H9 (cell line): ENCODE results near the gene ITSN1. TPM values are rescaled to one million over a fixed set of nuclear protein-coding genes. Genes with fewer than 3 reads are reported as not detected.

ENCODE experiments used
- DNase-seq: peaks from one replicate; pipeline ENCODE4 v3.0.0-alpha.2; 2017
- H2AFZ ChIP-seq: one replicate; pipeline ENCODE4 v1.6.1; 2013; ENCODE audit warnings: mild to moderate bottlenecking, low read length, control low read depth, moderate library complexity
- H2AK5ac ChIP-seq: 2 replicates; pipeline ENCODE4 v1.6.1; 2013; ENCODE audit warnings: low read length, control low read depth, mixed read lengths; ENCODE audit not compliant: insufficient read length
- H2BK120ac ChIP-seq: one replicate; pipeline ENCODE4 v1.6.1; 2013; ENCODE audit warnings: low read depth, mild to moderate bottlenecking, low read length, control low read depth, inconsistent platforms; ENCODE audit not compliant: poor library complexity, severe bottlenecking
- H2BK12ac ChIP-seq: 2 replicates; pipeline ENCODE4 v1.6.1; 2013; ENCODE audit warnings: low read length, control low read depth, mixed read lengths, low read depth; ENCODE audit not compliant: insufficient read length
- H2BK15ac ChIP-seq: 2 replicates; pipeline ENCODE4 v1.6.1; 2013; ENCODE audit warnings: low read depth, low read length, control low read depth
- H2BK20ac ChIP-seq: one replicate; pipeline ENCODE4 v1.6.1; 2013; ENCODE audit warnings: low read depth, mild to moderate bottlenecking, low read length, control low read depth, inconsistent platforms; ENCODE audit not compliant: poor library complexity, severe bottlenecking
- H2BK5ac ChIP-seq: 2 replicates; pipeline ENCODE4 v1.6.1; 2013; ENCODE audit warnings: low read length, control low read depth, mixed read lengths; ENCODE audit not compliant: insufficient read length
- H3K14ac ChIP-seq: 2 replicates; pipeline ENCODE4 v1.6.1; 2013; ENCODE audit warnings: low read length, control low read depth; ENCODE audit not compliant: insufficient read depth
- H3K18ac ChIP-seq: 2 replicates; pipeline ENCODE4 v1.6.1; 2013; ENCODE audit warnings: low read depth, mild to moderate bottlenecking, mixed read lengths, low read length, control low read depth; ENCODE audit not compliant: insufficient read length
- H3K23ac ChIP-seq: 2 replicates; pipeline ENCODE4 v1.6.1; 2013; ENCODE audit warnings: low read length, control low read depth, mixed read lengths, low read depth; ENCODE audit not compliant: insufficient read length
- H3K23me2 ChIP-seq: 2 replicates; pipeline ENCODE4 v1.6.1; 2013; ENCODE audit warnings: low read depth, mild to moderate bottlenecking, mixed read lengths, low read length, control low read depth; ENCODE audit not compliant: insufficient read length, poor library complexity, severe bottlenecking
- H3K27ac ChIP-seq: 2 replicates; pipeline ENCODE4 v1.5.1; 2013; ENCODE audit warnings: low read length, control low read depth, mixed read lengths, low read depth; ENCODE audit not compliant: insufficient read length
- H3K27me3 ChIP-seq: 2 replicates; pipeline ENCODE4 v1.6.1; 2013; ENCODE audit warnings: low read length, control low read depth, inconsistent platforms; ENCODE audit not compliant: insufficient read depth
- H3K4ac ChIP-seq: 2 replicates; pipeline ENCODE4 v1.6.1; 2013; ENCODE audit warnings: low read depth, mild to moderate bottlenecking, control low read depth, inconsistent platforms, low read length, moderate library complexity
- H3K4me1 ChIP-seq: 2 replicates; pipeline ENCODE4 v1.6.1; 2013; ENCODE audit warnings: low read length, control low read depth, inconsistent platforms; ENCODE audit not compliant: insufficient read depth
- H3K4me2 ChIP-seq: 2 replicates; pipeline ENCODE4 v1.6.1; 2013; ENCODE audit warnings: low read length, control low read depth, mixed read lengths; ENCODE audit not compliant: insufficient read length, insufficient read depth
- H3K56ac ChIP-seq: 2 replicates; pipeline ENCODE4 v1.6.1; 2013; ENCODE audit warnings: low read depth, mild to moderate bottlenecking, mixed read lengths, low read length, control low read depth; ENCODE audit not compliant: insufficient read length
- H3K79me1 ChIP-seq: 2 replicates; pipeline ENCODE4 v1.6.1; 2013; ENCODE audit warnings: low read depth, mild to moderate bottlenecking, moderate library complexity, low read length, control low read depth, inconsistent platforms; ENCODE audit not compliant: insufficient read depth, poor library complexity, severe bottlenecking
- H3K79me2 ChIP-seq: 2 replicates; pipeline ENCODE4 v1.6.1; 2013; ENCODE audit warnings: low read length, control low read depth, inconsistent platforms; ENCODE audit not compliant: insufficient read depth
- H3K9ac ChIP-seq: 2 replicates; pipeline ENCODE4 v1.6.1; 2013; ENCODE audit warnings: low read length, control low read depth, mixed read lengths; ENCODE audit not compliant: insufficient read length; ENCODE audit errors: extremely low read depth
- H3K9me3 ChIP-seq: one replicate; pipeline ENCODE4 v1.6.1; 2013; ENCODE audit warnings: low read depth, low read length, inconsistent platforms; ENCODE audit not compliant: control insufficient read depth
- H3T11ph ChIP-seq: one replicate; pipeline ENCODE4 v1.6.1; 2013; ENCODE audit warnings: mild to moderate bottlenecking, low read length, control low read depth, inconsistent platforms
- H4K20me1 ChIP-seq: one replicate; pipeline ENCODE4 v1.6.1; 2013; ENCODE audit not compliant: control insufficient read depth, insufficient read length, insufficient read depth
- H4K5ac ChIP-seq: 2 replicates; pipeline ENCODE4 v1.6.1; 2013; ENCODE audit warnings: low read depth, mild to moderate bottlenecking, mixed read lengths, low read length, control low read depth; ENCODE audit not compliant: insufficient read length
- H4K8ac ChIP-seq: replicated peaks from 2 replicates; pipeline ENCODE4 v1.6.1; 2013; ENCODE audit warnings: low read length, control low read depth, mixed read lengths, low read depth; ENCODE audit not compliant: insufficient read length
- H4K91ac ChIP-seq: 2 replicates; pipeline ENCODE4 v1.6.1; 2013; ENCODE audit warnings: low read depth, mild to moderate bottlenecking, moderate library complexity, mixed read lengths, low read length, control low read depth; ENCODE audit not compliant: insufficient read length
- H3K27ac Mint-ChIP-seq, 3 experiments: 2 replicates in 2 of 3; 3 replicates in 1 of 3; pipeline ENCODE4 v1.8.0; 2020 to 2021; ENCODE audit warnings: mixed read lengths in 3 of 3, mild to moderate bottlenecking in 1 of 3, moderate library complexity in 1 of 3
- H3K27me3 Mint-ChIP-seq: 2 replicates; pipeline ENCODE4 v1.8.0; 2021; ENCODE audit warnings: low read depth, mild to moderate bottlenecking, moderate library complexity, mixed read lengths
- H3K36me3 Mint-ChIP-seq, 3 experiments: 2 replicates in 2 of 3; 3 replicates in 1 of 3; pipeline ENCODE4 v1.8.0; 2020 to 2021; ENCODE audit warnings: low read depth in 3 of 3, mixed read lengths in 3 of 3; ENCODE audit not compliant: insufficient read depth in 1 of 3
- H3K4me1 Mint-ChIP-seq, 2 experiments: 2 replicates each; pipeline ENCODE4 v1.8.0; 2020; ENCODE audit warnings: mixed read lengths in 2 of 2
- H3K4me3 Mint-ChIP-seq, 2 experiments: 2 replicates in 1 of 2; 3 replicates in 1 of 2; pipeline ENCODE4 v1.8.0; 2020 to 2021; ENCODE audit warnings: mild to moderate bottlenecking in 2 of 2, mixed read lengths in 2 of 2, moderate library complexity in 1 of 2
- H3K9me3 Mint-ChIP-seq, 2 experiments: 2 replicates in 1 of 2; 3 replicates in 1 of 2; pipeline ENCODE4 v1.8.0; 2020; ENCODE audit warnings: mild to moderate bottlenecking in 2 of 2, mixed read lengths in 2 of 2, moderate library complexity in 1 of 2
- WGBS: extraction: QIAGEN DNeasy Blood & Tissue Kit; methylation state at CpG from one replicate; pipeline ENCODE4 v1.1.7; 2013; ENCODE audit warnings: missing lambda C conversion rate, low lambda C conversion rate, mixed read lengths; ENCODE audit not compliant: insufficient read length; ENCODE audit errors: extremely low coverage; 5-methylcytosine and 5-hydroxymethylcytosine counted together
- total RNA-seq: library from RNA; stranded (reverse); gene quantifications from 2 replicates; pipeline ENCODE4 v1.2.1, GENCODE V29; 2021
- TF ChIP-seq, protein P1 (sequence below): fragments of 200-600 bp; sonication (generic); conservative IDR thresholded peaks from 3 replicates; pipeline ENCODE4 v1.8.0; 2021; ENCODE audit warnings: antibody characterized with exemption, mild to moderate bottlenecking

The ITSN1 gene
- total RNA-seq, 1 experiment from 2014 or later = 94.2 TPM

- H3K27me3 Mint-ChIP-seq = no peaks in the 10 kb centered on the region
- H3K4me2 ChIP-seq = peak overlapping the region; percentile 23
- TF ChIP-seq, protein P1, sequence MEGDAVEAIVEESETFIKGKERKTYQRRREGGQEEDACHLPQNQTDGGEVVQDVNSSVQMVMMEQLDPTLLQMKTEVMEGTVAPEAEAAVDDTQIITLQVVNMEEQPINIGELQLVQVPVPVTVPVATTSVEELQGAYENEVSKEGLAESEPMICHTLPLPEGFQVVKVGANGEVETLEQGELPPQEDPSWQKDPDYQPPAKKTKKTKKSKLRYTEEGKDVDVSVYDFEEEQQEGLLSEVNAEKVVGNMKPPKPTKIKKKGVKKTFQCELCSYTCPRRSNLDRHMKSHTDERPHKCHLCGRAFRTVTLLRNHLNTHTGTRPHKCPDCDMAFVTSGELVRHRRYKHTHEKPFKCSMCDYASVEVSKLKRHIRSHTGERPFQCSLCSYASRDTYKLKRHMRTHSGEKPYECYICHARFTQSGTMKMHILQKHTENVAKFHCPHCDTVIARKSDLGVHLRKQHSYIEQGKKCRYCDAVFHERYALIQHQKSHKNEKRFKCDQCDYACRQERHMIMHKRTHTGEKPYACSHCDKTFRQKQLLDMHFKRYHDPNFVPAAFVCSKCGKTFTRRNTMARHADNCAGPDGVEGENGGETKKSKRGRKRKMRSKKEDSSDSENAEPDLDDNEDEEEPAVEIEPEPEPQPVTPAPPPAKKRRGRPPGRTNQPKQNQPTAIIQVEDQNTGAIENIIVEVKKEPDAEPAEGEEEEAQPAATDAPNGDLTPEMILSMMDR = no peak
- no peak overlapping the region for H2AK5ac ChIP-seq
- H3K79me2 ChIP-seq = peaks cover 24% of the 10 kb centered on the region; the same call in 1 of the 2 replicates
- peak overlapping the region in 1 of 2 experiments; percentile 68; a peak in 3 of 5 replicates for H3K4me3 Mint-ChIP-seq
- no peaks in the 10 kb centered on the region for H3K79me1 ChIP-seq
- no peak overlapping the region for H2BK15ac ChIP-seq
- no peak overlapping the region for H2BK20ac ChIP-seq
- H3K27ac ChIP-seq = no peak overlapping the region
- no peak overlapping the region for H3K23ac ChIP-seq
- no peak overlapping the region for H3K4ac ChIP-seq
- no peak overlapping the region for H2BK12ac ChIP-seq
- H3K27me3 ChIP-seq = no peaks in the 10 kb centered on the region; the same call in 1 of the 2 replicates
- no peak overlapping the region for H4K5ac ChIP-seq
- peak overlapping the region; percentile 24 to 67 (median 41); a peak in 4 of 7 replicates for H3K27ac Mint-ChIP-seq
- no peak overlapping the region for H4K8ac ChIP-seq
- H3K18ac ChIP-seq = no peak overlapping the region
- H2AFZ ChIP-seq = no peak overlapping the region
- no peaks in the 10 kb centered on the region for H4K20me1 ChIP-seq
- no peak overlapping the region for H3K14ac ChIP-seq
- DNase-seq = no peak
- no peak overlapping the region for H3T11ph ChIP-seq
- no CpG with 5 or more reads among the region's 6 CpGs for WGBS
- peaks cover 54 to 68% of the 10 kb centered on the region in 2 experiments for H3K4me1 Mint-ChIP-seq
- H3K9ac ChIP-seq = no peak overlapping the region
- H3K4me1 ChIP-seq = peaks cover 5% of the 10 kb centered on the region; the same call in 1 of the 2 replicates
- H3K9me3 ChIP-seq = no peaks in the 10 kb centered on the region
- H2BK5ac ChIP-seq = no peak overlapping the region
- no peak overlapping the region for H4K91ac ChIP-seq
- no peak overlapping the region for H2BK120ac ChIP-seq
- no peaks in the 10 kb centered on the region for H3K9me3 Mint-ChIP-seq
- H3K56ac ChIP-seq = no peak overlapping the region
- H3K23me2 ChIP-seq = no peaks in the 10 kb centered on the region
- peaks cover 0 to 1% (median 0%) of the 10 kb centered on the region in 3 experiments; a peak in 1 of 7 replicates for H3K36me3 Mint-ChIP-seq
Observed at GRCh38 chr21:33691945-33692603, 49.8 kb downstream of the ITSN1 start.
